ENCODE results near the gene C16orf96. TPM values are rescaled to one million over a fixed set of nuclear protein-coding genes. Genes with fewer than 3 reads are reported as not detected.

The C16orf96 gene
- total RNA-seq, 1 donor from 2014 or later = 0.11 TPM

- Mint-ChIP-seq H3K36me3 (peaks cover 2% of the 10 kb centered on the region), H3K9me3 (peaks cover 2% of the 10 kb centered on the region), H3K4me1 (peaks cover 4% of the 10 kb centered on the region), H3K4me3 (no peak overlapping the region), H3K27ac (peak overlapping the region; percentile 1), H3K27me3 (ENCODE audit: insufficient read depth, low read depth) (peaks cover 7% of the 10 kb centered on the region)
- H3F3A ChIP-seq (ENCODE audit: low read depth) = no peaks in the 10 kb centered on the region
- peaks cover 9% of the 10 kb centered on the region for H3K4me1 ChIP-seq
- no peak overlapping the region for H3K27ac ChIP-seq
- no peak overlapping the region for H2AFZ ChIP-seq (replicated peaks)
- DNase-seq (ENCODE audit: low spot score) = no peak
- H3K36me3 ChIP-seq = no peaks in the 10 kb centered on the region
- no peak overlapping the region for H3K4me2 ChIP-seq
- H3K27me3 ChIP-seq = no peaks in the 10 kb centered on the region
- no peak overlapping the region for H3K4me3 ChIP-seq
- no peaks in the 10 kb centered on the region for H4K20me1 ChIP-seq (ENCODE audit: low read depth)
- H3K79me2 ChIP-seq (ENCODE audit: low read depth) = no peaks in the 10 kb centered on the region
- H3K9ac ChIP-seq = no peak overlapping the region
- no peaks in the 10 kb centered on the region for H3K9me3 ChIP-seq (ENCODE audit: low read depth)
- no peak for TF ChIP-seq EZH2 (IDR thresholded peaks at IDR 0.05)
- TF ChIP-seq CTCF (IDR thresholded peaks at IDR 0.05) = no peak
- no peak for TF ChIP-seq EZH2phosphoT487 (IDR thresholded peaks at IDR 0.05)
Measured at GRCh38 chr16:4591706-4592470, 35.7 kb downstream of the C16orf96 start.

- H3K4me1 Mint-ChIP-seq = peaks cover 4% of the 10 kb centered on the region
- Histone ChIP-seq H4K20me1 (ENCODE audit: low read depth) (no peaks in the 10 kb centered on the region), H3K36me3 (no peaks in the 10 kb centered on the region), H3F3A (ENCODE audit: low read depth) (no peaks in the 10 kb centered on the region), H2AFZ (replicated peaks) (no peak overlapping the region), H3K79me2 (ENCODE audit: low read depth) (no peaks in the 10 kb centered on the region), H3K4me1 (peaks cover 9% of the 10 kb centered on the region), H3K9me3 (ENCODE audit: low read depth) (no peaks in the 10 kb centered on the region), H3K9ac (no peak overlapping the region), H3K4me3 (no peak overlapping the region), H3K27me3 (no peaks in the 10 kb centered on the region), H3K4me2 (peak overlapping the region; percentile 15), H3K27ac (no peak overlapping the region)
- H3K9me3 Mint-ChIP-seq = peaks cover 1% of the 10 kb centered on the region
- DNase-seq (ENCODE audit: low spot score) = peak; percentile 63
- H3K4me3 Mint-ChIP-seq = no peak overlapping the region
- TF ChIP-seq CTCF (IDR thresholded peaks at IDR 0.05) (no peak), EZH2 (IDR thresholded peaks at IDR 0.05) (no peak), EZH2phosphoT487 (IDR thresholded peaks at IDR 0.05) (no peak)
- H3K27me3 Mint-ChIP-seq (ENCODE audit: insufficient read depth, low read depth) = peaks cover 7% of the 10 kb centered on the region
- H3K27ac Mint-ChIP-seq = no peak overlapping the region
- H3K36me3 Mint-ChIP-seq = peaks cover 1% of the 10 kb centered on the region
Measured at GRCh38 chr16:4593086-4593485, 36.9 kb downstream of the C16orf96 start.

GRCh38 chr16:4594433-4595410 is 38.6 kb downstream of the C16orf96 start:
- no peaks in the 10 kb centered on the region for H3K36me3 Mint-ChIP-seq
- Histone ChIP-seq H3K27me3 (no peaks in the 10 kb centered on the region), H3K4me2 (no peak overlapping the region), H3K9me3 (ENCODE audit: low read depth) (no peaks in the 10 kb centered on the region), H3K4me1 (peaks cover 9% of the 10 kb centered on the region), H4K20me1 (ENCODE audit: low read depth) (no peaks in the 10 kb centered on the region), H3K4me3 (no peak overlapping the region), H2AFZ (replicated peaks) (no peak overlapping the region), H3K27ac (no peak overlapping the region), H3K79me2 (ENCODE audit: low read depth) (no peaks in the 10 kb centered on the region), H3K36me3 (no peaks in the 10 kb centered on the region), H3K9ac (no peak overlapping the region), H3F3A (ENCODE audit: low read depth) (no peaks in the 10 kb centered on the region)
- H3K27me3 Mint-ChIP-seq (ENCODE audit: insufficient read depth, low read depth) = peaks cover 14% of the 10 kb centered on the region
- H3K4me1 Mint-ChIP-seq = peaks cover 7% of the 10 kb centered on the region
- no peaks in the 10 kb centered on the region for H3K9me3 Mint-ChIP-seq
- no peak for TF ChIP-seq EZH2phosphoT487 (IDR thresholded peaks at IDR 0.05)
- TF ChIP-seq CTCF (IDR thresholded peaks at IDR 0.05) = no peak
- H3K27ac Mint-ChIP-seq = peak overlapping the region; percentile 24
- DNase-seq (ENCODE audit: low spot score) = no peak
- H3K4me3 Mint-ChIP-seq = no peak overlapping the region
